A549 (cell line): ENCODE measurements around the gene KRTAP1-5. TPM values are rescaled to one million over a fixed set of nuclear protein-coding genes. Genes with fewer than 3 reads are reported as not detected.

Source experiments
- polyA plus RNA-seq, 4 experiments: library from polyadenylated mRNA; depleted of rRNA in 3 of 4; stranded (reverse); fragments of >200 nt; fragmentation: RNase III in 1 of 4; extraction: RNeasy Plus Mini Kit Qiagen cat#74134 plus additional on column Dnase treatment in 1 of 4; gene quantifications; 2 replicates in 3 of 4; 3 replicates in 1 of 4; pipeline ENCODE4 v1.2.3, GENCODE V29; 2011 to 2017
- small RNA-seq, 6 experiments: library from RNA; depleted of rRNA; stranded (forward); fragments of <200 nt; gene quantifications; one replicate each; pipeline ENCODE3, GENCODE V24; 2012

KRTAP1-5 gene
- polyA plus RNA-seq, 2 of the 4 experiments (the other 2 are of a cell fraction) = not detected

Small RNAs within 50 kb of the gene (small RNA-seq; reads per million reads assigned to genes)
- gene KRTAP3-4P = 0 reads per million in 6 experiments

Other genes starting within 250 kb of the KRTAP1-5 start
Only the 30 nearest of the 38 such genes appear.
- gene KRT10, start 204.6 kb downstream of the KRTAP1-5 start, polyA plus RNA-seq (2011; rRNA removed) = 59.8 and 89.8 TPM in 2 replicates
- 89.1 to 96.2 TPM (median 95.9 TPM) in 3 replicates for gene KRT10, start 204.6 kb downstream of the KRTAP1-5 start, polyA plus RNA-seq (2017; fragmentation: RNase III; extraction: RNeasy Plus Mini Kit Qiagen cat#74134 plus additional on column Dnase treatment)
- not detected in 2 replicates for gene KRT12, start 160.0 kb downstream of the KRTAP1-5 start, polyA plus RNA-seq (2011; rRNA removed)
- gene KRT12, start 160.0 kb downstream of the KRTAP1-5 start, polyA plus RNA-seq (2017; fragmentation: RNase III; extraction: RNeasy Plus Mini Kit Qiagen cat#74134 plus additional on column Dnase treatment) = not detected in 3 replicates
- 0.28 and 0.34 TPM in 2 replicates for gene KRT20, start 142.0 kb downstream of the KRTAP1-5 start, polyA plus RNA-seq (2011; rRNA removed)
- gene KRT20, start 142.0 kb downstream of the KRTAP1-5 start, polyA plus RNA-seq (2017; fragmentation: RNase III; extraction: RNeasy Plus Mini Kit Qiagen cat#74134 plus additional on column Dnase treatment) = not detected in 3 replicates
- gene KRT23, start 89.6 kb downstream of the KRTAP1-5 start, polyA plus RNA-seq (2011; rRNA removed) = not detected in 2 replicates
- gene KRT23, start 89.6 kb downstream of the KRTAP1-5 start, polyA plus RNA-seq (2017; fragmentation: RNase III; extraction: RNeasy Plus Mini Kit Qiagen cat#74134 plus additional on column Dnase treatment) = not detected in 3 replicates
- not detected in 2 replicates for gene KRT39, start 60.3 kb downstream of the KRTAP1-5 start, polyA plus RNA-seq (2011; rRNA removed)
- not detected in 3 replicates for gene KRT39, start 60.3 kb downstream of the KRTAP1-5 start, polyA plus RNA-seq (2017; fragmentation: RNase III; extraction: RNeasy Plus Mini Kit Qiagen cat#74134 plus additional on column Dnase treatment)
- gene KRT40, start 42.9 kb downstream of the KRTAP1-5 start, polyA plus RNA-seq (2011; rRNA removed) = not detected in 2 replicates
- not detected in 3 replicates for gene KRT40, start 42.9 kb downstream of the KRTAP1-5 start, polyA plus RNA-seq (2017; fragmentation: RNase III; extraction: RNeasy Plus Mini Kit Qiagen cat#74134 plus additional on column Dnase treatment)
- gene KRTAP3-3, start 33.0 kb downstream of the KRTAP1-5 start, polyA plus RNA-seq (2011; rRNA removed) = not detected in 2 replicates
- not detected in 3 replicates for gene KRTAP3-3, start 33.0 kb downstream of the KRTAP1-5 start, polyA plus RNA-seq (2017; fragmentation: RNase III; extraction: RNeasy Plus Mini Kit Qiagen cat#74134 plus additional on column Dnase treatment)
- not detected in 2 replicates for gene KRTAP3-2, start 27.3 kb downstream of the KRTAP1-5 start, polyA plus RNA-seq (2011; rRNA removed)
- not detected in 3 replicates for gene KRTAP3-2, start 27.3 kb downstream of the KRTAP1-5 start, polyA plus RNA-seq (2017; fragmentation: RNase III; extraction: RNeasy Plus Mini Kit Qiagen cat#74134 plus additional on column Dnase treatment)
- not detected in 2 replicates for gene KRTAP3-1, start 18.1 kb downstream of the KRTAP1-5 start, polyA plus RNA-seq (2011; rRNA removed)
- not detected in 3 replicates for gene KRTAP3-1, start 18.1 kb downstream of the KRTAP1-5 start, polyA plus RNA-seq (2017; fragmentation: RNase III; extraction: RNeasy Plus Mini Kit Qiagen cat#74134 plus additional on column Dnase treatment)
- gene KRTAP1-4, start 3.0 kb upstream of the KRTAP1-5 start, polyA plus RNA-seq (2011; rRNA removed) = not detected in 2 replicates
- not detected in 3 replicates for gene KRTAP1-4, start 3.0 kb upstream of the KRTAP1-5 start, polyA plus RNA-seq (2017; fragmentation: RNase III; extraction: RNeasy Plus Mini Kit Qiagen cat#74134 plus additional on column Dnase treatment)
- not detected in 2 replicates for gene KRTAP1-3, start 7.7 kb upstream of the KRTAP1-5 start, polyA plus RNA-seq (2011; rRNA removed)
- gene KRTAP1-3, start 7.7 kb upstream of the KRTAP1-5 start, polyA plus RNA-seq (2017; fragmentation: RNase III; extraction: RNeasy Plus Mini Kit Qiagen cat#74134 plus additional on column Dnase treatment) = not detected in 3 replicates
- gene KRTAP1-1, start 14.2 kb upstream of the KRTAP1-5 start, polyA plus RNA-seq (2011; rRNA removed) = not detected in 2 replicates
- gene KRTAP1-1, start 14.2 kb upstream of the KRTAP1-5 start, polyA plus RNA-seq (2017; fragmentation: RNase III; extraction: RNeasy Plus Mini Kit Qiagen cat#74134 plus additional on column Dnase treatment) = not detected in 3 replicates
- not detected in 2 replicates for gene KRTAP2-1, start 20.1 kb upstream of the KRTAP1-5 start, polyA plus RNA-seq (2011; rRNA removed)
- not detected in 3 replicates for gene KRTAP2-1, start 20.1 kb upstream of the KRTAP1-5 start, polyA plus RNA-seq (2017; fragmentation: RNase III; extraction: RNeasy Plus Mini Kit Qiagen cat#74134 plus additional on column Dnase treatment)
- gene KRTAP2-2, start 28.0 kb upstream of the KRTAP1-5 start, polyA plus RNA-seq (2011; rRNA removed) = not detected in 2 replicates
- not detected in 3 replicates for gene KRTAP2-2, start 28.0 kb upstream of the KRTAP1-5 start, polyA plus RNA-seq (2017; fragmentation: RNase III; extraction: RNeasy Plus Mini Kit Qiagen cat#74134 plus additional on column Dnase treatment)
- gene KRTAP2-3, start 32.9 kb upstream of the KRTAP1-5 start, polyA plus RNA-seq (2011; rRNA removed) = not detected in 2 replicates
- 0.10 TPM in 1 of 3 replicates, not detected in the others for gene KRTAP2-3, start 32.9 kb upstream of the KRTAP1-5 start, polyA plus RNA-seq (2017; fragmentation: RNase III; extraction: RNeasy Plus Mini Kit Qiagen cat#74134 plus additional on column Dnase treatment)
- gene KRTAP2-4, start 38.7 kb upstream of the KRTAP1-5 start, polyA plus RNA-seq (2011; rRNA removed) = not detected in 2 replicates
- gene KRTAP2-4, start 38.7 kb upstream of the KRTAP1-5 start, polyA plus RNA-seq (2017; fragmentation: RNase III; extraction: RNeasy Plus Mini Kit Qiagen cat#74134 plus additional on column Dnase treatment) = not detected in 3 replicates
- gene KRTAP4-7, start 56.9 kb upstream of the KRTAP1-5 start, polyA plus RNA-seq (2011; rRNA removed) = not detected in 2 replicates
- gene KRTAP4-7, start 56.9 kb upstream of the KRTAP1-5 start, polyA plus RNA-seq (2017; fragmentation: RNase III; extraction: RNeasy Plus Mini Kit Qiagen cat#74134 plus additional on column Dnase treatment) = not detected in 3 replicates
- not detected in 2 replicates for gene KRTAP4-8, start 70.9 kb upstream of the KRTAP1-5 start, polyA plus RNA-seq (2011; rRNA removed)
- not detected in 3 replicates for gene KRTAP4-8, start 70.9 kb upstream of the KRTAP1-5 start, polyA plus RNA-seq (2017; fragmentation: RNase III; extraction: RNeasy Plus Mini Kit Qiagen cat#74134 plus additional on column Dnase treatment)
- gene KRTAP4-16, start 75.0 kb upstream of the KRTAP1-5 start, polyA plus RNA-seq (2011; rRNA removed) = not detected in 2 replicates
- gene KRTAP4-16, start 75.0 kb upstream of the KRTAP1-5 start, polyA plus RNA-seq (2017; fragmentation: RNase III; extraction: RNeasy Plus Mini Kit Qiagen cat#74134 plus additional on column Dnase treatment) = not detected in 3 replicates
- gene KRTAP4-9, start 78.2 kb upstream of the KRTAP1-5 start, polyA plus RNA-seq (2011; rRNA removed) = not detected in 2 replicates
- not detected in 3 replicates for gene KRTAP4-9, start 78.2 kb upstream of the KRTAP1-5 start, polyA plus RNA-seq (2017; fragmentation: RNase III; extraction: RNeasy Plus Mini Kit Qiagen cat#74134 plus additional on column Dnase treatment)
- gene KRTAP4-11, start 91.2 kb upstream of the KRTAP1-5 start, polyA plus RNA-seq (2011; rRNA removed) = not detected in 2 replicates
- not detected in 3 replicates for gene KRTAP4-11, start 91.2 kb upstream of the KRTAP1-5 start, polyA plus RNA-seq (2017; fragmentation: RNase III; extraction: RNeasy Plus Mini Kit Qiagen cat#74134 plus additional on column Dnase treatment)
- not detected in 2 replicates for gene KRTAP4-12, start 97.0 kb upstream of the KRTAP1-5 start, polyA plus RNA-seq (2011; rRNA removed)
- gene KRTAP4-12, start 97.0 kb upstream of the KRTAP1-5 start, polyA plus RNA-seq (2017; fragmentation: RNase III; extraction: RNeasy Plus Mini Kit Qiagen cat#74134 plus additional on column Dnase treatment) = not detected in 3 replicates
- gene KRTAP4-6, start 113.3 kb upstream of the KRTAP1-5 start, polyA plus RNA-seq (2011; rRNA removed) = not detected in 2 replicates
- not detected in 3 replicates for gene KRTAP4-6, start 113.3 kb upstream of the KRTAP1-5 start, polyA plus RNA-seq (2017; fragmentation: RNase III; extraction: RNeasy Plus Mini Kit Qiagen cat#74134 plus additional on column Dnase treatment)
- gene KRTAP4-5, start 122.6 kb upstream of the KRTAP1-5 start, polyA plus RNA-seq (2011; rRNA removed) = not detected in 2 replicates
- not detected in 3 replicates for gene KRTAP4-5, start 122.6 kb upstream of the KRTAP1-5 start, polyA plus RNA-seq (2017; fragmentation: RNase III; extraction: RNeasy Plus Mini Kit Qiagen cat#74134 plus additional on column Dnase treatment)
- gene KRTAP4-4, start 133.5 kb upstream of the KRTAP1-5 start, polyA plus RNA-seq (2011; rRNA removed) = not detected in 2 replicates
- gene KRTAP4-4, start 133.5 kb upstream of the KRTAP1-5 start, polyA plus RNA-seq (2017; fragmentation: RNase III; extraction: RNeasy Plus Mini Kit Qiagen cat#74134 plus additional on column Dnase treatment) = not detected in 3 replicates
- gene KRTAP4-3, start 141.0 kb upstream of the KRTAP1-5 start, polyA plus RNA-seq (2011; rRNA removed) = not detected in 2 replicates
- not detected in 3 replicates for gene KRTAP4-3, start 141.0 kb upstream of the KRTAP1-5 start, polyA plus RNA-seq (2017; fragmentation: RNase III; extraction: RNeasy Plus Mini Kit Qiagen cat#74134 plus additional on column Dnase treatment)
- gene KRTAP4-2, start 151.0 kb upstream of the KRTAP1-5 start, polyA plus RNA-seq (2011; rRNA removed) = not detected in 2 replicates
- gene KRTAP4-2, start 151.0 kb upstream of the KRTAP1-5 start, polyA plus RNA-seq (2017; fragmentation: RNase III; extraction: RNeasy Plus Mini Kit Qiagen cat#74134 plus additional on column Dnase treatment) = not detected in 3 replicates
- gene KRTAP4-1, start 157.7 kb upstream of the KRTAP1-5 start, polyA plus RNA-seq (2011; rRNA removed) = 0.32 TPM in 2 replicates
- 0.12 TPM in 2 of 3 replicates, not detected in the other for gene KRTAP4-1, start 157.7 kb upstream of the KRTAP1-5 start, polyA plus RNA-seq (2017; fragmentation: RNase III; extraction: RNeasy Plus Mini Kit Qiagen cat#74134 plus additional on column Dnase treatment)
- not detected in 2 replicates for gene KRTAP9-1, start 162.7 kb upstream of the KRTAP1-5 start, polyA plus RNA-seq (2011; rRNA removed)
- not detected in 3 replicates for gene KRTAP9-1, start 162.7 kb upstream of the KRTAP1-5 start, polyA plus RNA-seq (2017; fragmentation: RNase III; extraction: RNeasy Plus Mini Kit Qiagen cat#74134 plus additional on column Dnase treatment)
- not detected in 2 replicates for gene KRTAP9-2, start 199.4 kb upstream of the KRTAP1-5 start, polyA plus RNA-seq (2011; rRNA removed)
- gene KRTAP9-2, start 199.4 kb upstream of the KRTAP1-5 start, polyA plus RNA-seq (2017; fragmentation: RNase III; extraction: RNeasy Plus Mini Kit Qiagen cat#74134 plus additional on column Dnase treatment) = not detected in 3 replicates